ENCODE results near the gene WDSUB1.

WDSUB1 gene

DNA sequence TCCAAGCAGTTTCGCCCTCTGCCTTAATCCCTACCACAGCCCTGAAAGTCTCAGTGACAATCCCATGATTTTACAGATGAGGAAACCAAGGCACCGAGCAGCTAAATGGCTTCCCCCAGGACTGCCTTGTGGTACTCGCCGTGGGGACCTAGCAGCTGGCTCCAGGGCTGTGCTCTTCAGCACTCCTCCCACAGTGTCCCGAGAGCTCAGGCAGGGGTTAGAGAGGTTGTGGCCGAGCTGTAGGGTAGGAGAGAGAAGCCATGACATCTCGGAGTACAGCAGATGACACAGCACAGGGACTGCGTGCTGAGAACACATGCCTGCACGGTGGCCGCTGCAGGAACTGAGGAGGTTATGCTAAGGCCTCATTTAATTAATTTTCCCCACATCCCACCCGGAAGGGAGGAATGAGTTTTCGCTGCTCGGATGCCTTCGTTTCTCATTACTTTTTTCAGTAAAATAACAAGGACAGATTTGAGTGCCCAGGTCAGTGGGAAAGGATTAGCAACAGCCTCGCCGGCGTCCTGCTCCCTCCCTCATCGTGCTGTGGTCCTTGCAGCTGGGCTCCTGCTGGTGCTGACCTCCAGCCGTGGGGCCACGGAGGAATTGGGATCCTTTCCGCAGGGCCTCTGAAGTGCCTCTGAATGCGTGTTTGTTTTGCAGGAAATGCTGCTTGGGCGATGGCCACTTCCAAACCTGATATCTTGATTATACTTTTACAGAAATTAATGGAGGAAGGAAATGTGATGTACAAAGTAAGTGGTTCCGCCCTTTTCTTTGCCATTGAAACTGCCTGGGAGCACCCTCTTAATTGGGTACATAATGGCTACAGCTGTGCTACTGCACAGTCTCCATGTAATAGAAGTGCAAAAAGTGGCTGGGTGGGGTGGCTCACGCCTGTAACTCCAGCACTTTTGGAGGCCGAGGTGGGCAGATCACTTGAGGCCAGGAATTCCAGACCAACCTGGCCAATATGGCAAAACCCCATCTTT, 61.2 kb downstream of the WDSUB1 start:
- no peak for DNase-seq (ENCODE audit: low read depth)

DNA sequence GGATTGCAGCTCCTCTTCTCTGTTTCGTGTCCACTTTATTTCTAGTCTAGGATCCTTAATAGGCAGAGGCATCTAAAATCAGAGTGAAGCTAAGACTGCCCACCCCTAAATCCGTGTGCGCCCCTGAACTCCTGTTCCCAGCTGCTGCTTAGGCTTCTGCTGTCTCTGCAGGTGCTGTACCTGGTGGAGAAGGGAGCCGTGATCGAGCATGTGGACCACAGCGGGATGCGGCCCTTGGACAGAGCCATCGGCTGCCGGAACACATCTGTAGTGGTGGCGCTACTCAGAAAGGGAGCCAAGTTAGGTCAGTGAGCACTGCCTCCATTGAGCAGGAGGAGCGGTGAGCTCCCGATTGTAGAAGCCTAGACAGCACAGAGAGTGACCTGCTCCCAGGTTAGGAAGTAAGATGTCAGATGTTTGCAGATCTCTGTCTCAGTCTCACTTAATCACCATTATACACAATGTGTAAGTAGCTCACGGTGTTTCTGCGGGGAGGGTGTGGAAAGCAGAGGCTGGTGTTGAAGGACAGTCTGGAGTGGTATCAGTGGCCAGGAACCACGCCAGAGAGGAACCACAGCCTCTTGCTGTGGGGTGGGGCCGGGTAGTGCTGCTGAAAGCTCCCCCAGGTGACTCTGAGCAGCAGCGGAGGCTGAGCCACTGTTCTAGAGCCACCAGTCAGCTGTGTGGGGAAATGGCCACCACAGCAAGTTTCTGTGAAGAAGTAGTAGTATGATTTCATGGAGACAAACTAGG, 62.3 kb downstream of the WDSUB1 start:
- no peak for DNase-seq (ENCODE audit: low read depth)

DNA sequence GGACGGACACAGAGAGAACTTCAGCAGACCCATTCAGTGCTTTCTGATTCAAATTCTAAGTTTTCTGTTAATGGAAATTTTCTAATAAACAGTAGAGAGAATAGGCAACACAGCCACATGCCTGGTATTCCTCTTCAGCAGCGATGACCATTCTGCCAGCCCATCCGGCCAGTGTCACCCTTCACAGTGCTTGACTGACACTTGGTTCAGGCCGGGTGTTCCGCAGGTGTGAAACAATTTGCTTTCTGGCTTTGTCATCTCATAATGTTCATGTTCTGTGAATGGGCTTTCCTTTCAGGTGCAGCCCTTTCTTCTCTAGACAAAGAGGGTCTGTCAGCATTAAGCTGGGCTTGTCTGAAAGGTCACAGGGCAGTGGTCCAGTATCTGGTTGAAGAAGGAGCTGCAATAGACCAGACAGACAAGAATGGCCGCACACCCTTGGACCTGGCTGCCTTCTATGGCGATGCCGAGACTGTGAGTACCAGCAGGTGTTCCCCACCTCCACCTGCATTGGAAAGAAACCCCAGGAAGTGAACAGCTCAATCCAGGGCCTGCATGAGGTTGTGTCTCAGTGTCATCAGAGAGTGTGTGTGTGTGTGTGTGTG, 67.0 kb downstream of the WDSUB1 start:
- no peak for DNase-seq (ENCODE audit: low read depth)

DNA sequence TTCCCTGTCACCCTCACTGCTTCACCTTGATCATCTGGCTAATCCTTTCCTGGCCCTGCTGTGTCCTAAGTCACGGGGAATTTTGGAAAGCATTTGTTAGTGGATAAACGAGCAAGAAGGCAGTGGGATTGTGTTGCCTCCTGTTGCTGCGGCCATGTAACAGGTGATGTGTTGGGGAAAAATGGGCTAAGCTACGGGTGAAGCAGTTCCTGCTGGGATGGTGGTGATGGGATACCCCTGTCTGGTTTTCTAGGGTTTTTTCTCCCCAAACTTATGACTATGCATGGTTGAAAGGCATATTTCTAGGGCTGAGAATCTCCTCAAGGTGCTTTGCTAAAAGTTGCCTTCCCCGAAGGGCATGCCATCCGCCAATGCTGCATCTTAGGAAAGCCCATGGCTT, 68.1 kb downstream of the WDSUB1 start:
- DNase-seq (ENCODE audit: low read depth): no peak

DNA sequence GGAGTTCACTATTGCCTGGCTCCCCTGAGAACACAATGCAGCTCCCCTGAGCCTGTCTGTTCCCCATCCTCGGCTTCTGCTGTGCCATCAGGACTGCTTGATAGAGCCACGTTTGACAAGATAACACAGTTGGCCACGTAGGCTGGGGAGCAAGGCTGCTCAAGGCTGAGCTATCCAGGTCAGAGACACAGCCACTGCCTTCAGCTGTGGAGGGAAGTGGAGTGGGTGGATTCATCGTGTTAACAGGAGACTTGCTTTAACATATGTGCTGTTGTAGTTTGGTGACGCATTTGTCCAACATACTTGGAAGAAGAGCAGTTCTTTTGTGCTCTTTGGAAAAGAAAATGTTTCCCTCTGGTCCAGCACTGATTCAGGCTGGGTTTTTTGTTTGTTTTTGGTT, 68.8 kb downstream of the WDSUB1 start:
- no peak for DNase-seq (ENCODE audit: low read depth)

DNA sequence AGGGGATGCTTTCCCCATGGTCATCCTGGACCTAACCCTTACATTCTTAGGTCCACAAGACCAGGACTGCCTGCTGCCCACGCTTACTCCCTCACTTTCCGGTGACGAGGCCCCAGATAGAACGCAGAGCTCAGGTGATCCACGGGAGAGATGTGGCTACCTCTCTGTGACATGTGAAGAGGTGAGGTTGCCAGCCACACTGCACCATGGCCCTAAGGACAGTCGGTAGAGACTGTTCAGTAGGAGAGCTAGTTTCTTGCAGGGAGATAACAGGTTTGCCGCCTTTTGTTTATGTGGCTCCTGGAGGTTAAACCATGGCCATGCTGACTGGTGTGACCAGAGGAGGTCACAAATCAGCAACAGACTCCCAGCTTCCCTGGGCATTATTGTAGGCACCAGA, 71.4 kb downstream of the WDSUB1 start:
- DNase-seq (ENCODE audit: low read depth): no peak

DNA sequence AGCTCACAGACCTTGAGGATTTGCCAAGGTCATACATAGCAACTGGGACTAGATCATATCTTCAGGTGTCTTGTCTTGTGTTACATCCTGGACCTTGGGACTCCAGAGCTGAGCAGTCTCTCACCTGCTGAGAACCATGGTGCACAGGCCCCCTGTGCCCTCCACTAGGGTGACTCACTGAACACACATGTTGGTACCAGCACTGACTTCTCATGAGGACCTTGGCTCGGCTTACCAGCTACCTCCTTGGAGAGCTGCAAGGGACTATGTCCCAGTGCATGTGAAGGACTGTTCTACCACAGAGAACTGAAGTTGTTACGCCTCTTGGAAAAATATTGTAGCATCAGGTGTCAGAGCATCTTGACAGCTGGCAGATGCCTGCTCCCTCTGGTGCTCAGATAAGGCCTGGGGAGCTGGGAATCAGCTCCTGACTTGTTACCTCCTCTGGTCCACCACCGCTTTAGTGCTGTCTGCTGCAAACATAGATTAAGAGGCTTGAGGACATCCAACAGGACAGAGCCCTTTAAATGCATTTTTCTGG, 72.1 kb downstream of the WDSUB1 start:
- no peak for DNase-seq (ENCODE audit: low read depth)

DNA sequence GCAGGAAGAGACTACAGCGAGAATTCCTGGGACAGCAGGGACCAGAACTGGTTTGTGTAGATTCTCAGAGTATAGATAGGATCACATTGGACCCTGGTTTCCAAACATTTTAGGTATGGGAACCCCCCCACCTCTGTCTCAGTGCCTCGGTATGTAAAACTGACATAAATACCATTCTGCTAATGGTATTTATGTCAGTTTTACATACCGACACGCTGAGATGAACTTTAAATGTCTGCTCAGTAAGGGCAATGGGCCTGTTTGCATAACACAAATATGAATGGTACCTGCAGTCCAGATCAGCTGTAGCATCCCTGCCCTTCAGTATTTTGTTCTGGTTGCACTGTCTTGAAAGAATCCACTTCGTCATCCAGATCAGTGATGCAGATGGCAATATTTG, 73.2 kb downstream of the WDSUB1 start:
- DNase-seq (ENCODE audit: low read depth): no peak

DNA sequence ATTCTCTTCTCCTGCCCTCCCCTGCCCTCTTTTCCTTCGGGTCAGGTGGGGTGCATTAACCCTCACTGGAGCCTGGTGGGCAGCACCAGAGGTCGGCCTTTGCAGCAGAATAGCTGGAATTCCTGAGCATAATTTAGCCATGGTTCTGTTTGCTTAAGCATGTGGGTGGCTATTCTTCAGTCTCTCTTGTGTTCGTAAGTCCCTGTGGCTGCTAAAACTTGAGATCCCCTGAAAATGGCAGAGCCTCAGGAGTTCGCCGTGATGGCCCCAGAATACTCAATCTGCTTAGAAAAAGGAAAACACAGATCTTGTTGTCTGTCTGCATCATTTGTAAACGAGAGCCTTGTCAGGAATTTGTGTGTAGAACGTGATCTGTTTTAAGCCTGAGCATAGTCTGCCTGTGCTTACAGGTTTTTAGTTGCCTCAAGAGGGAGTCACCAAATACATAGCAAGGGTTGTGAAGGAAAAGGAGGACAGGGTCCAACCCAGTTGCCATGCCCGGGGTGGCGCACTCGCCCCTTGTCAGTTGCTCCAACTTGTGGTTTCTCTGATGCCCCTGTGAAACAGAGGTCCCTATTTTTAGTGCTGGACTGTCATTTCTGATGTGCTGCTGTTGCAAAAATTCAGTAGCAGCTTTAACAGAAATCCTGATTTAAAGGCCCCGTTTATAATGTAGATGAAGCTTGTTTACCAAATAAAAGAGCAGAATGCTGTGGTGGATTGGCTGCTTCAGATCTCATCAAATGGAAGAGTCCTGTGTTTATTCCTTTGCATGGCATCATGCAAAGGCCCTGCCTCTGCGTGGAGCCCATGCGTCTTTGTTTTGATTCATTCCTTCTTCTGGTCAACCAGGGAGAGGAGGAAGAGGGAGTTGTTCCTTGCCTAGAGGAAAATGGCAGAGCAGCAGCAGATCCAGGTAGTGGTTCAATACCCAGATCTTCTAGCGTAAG, 74.8 kb downstream of the WDSUB1 start:
- no peak for DNase-seq (ENCODE audit: low read depth)

DNA sequence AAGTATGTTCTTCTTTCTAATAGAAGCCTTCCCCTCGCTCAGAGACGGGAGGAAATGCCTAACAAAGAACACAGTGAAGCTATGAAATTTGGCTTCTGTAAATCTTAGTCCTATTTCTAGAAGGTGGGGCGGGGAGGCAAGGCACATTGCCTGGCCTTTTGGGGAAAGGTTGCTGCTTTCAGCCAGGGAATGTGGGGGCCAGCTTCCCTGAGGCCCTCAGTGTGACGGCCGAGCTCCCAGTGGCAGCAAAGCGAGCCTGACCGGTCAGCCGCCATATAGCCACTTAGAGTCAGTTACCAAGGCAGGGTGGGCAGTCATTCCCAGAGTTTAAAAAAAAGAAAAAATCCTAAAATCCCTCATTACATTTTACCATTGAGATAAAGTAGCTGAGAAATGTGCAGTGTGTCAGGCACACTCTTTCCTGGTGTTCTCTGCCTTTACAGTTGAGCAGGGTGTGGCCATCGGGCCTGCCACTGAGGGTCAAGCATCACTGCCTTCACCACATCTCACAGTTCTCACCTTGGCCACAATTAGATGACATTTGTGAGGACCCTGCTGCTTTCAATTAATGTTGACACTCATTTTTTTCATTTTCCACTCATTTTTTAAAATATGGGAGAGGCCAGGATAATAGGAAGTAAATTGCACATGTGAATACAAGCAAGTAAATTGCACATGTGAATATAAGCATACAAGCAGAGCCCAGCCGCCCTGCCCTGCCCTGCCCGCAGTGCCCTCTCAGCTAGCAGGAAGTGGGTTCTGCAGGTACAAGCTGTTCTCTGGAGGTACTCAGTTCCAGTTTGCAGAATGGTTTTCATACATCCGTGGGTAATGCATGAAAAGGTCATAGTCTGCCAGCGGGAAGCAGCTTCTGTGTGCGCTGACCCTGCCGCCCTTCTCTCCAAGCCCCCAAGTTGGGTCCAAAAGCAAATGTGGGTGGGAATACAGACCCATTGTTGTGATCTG, 76.9 kb downstream of the WDSUB1 start:
- DNase-seq (ENCODE audit: low read depth): no peak

DNA sequence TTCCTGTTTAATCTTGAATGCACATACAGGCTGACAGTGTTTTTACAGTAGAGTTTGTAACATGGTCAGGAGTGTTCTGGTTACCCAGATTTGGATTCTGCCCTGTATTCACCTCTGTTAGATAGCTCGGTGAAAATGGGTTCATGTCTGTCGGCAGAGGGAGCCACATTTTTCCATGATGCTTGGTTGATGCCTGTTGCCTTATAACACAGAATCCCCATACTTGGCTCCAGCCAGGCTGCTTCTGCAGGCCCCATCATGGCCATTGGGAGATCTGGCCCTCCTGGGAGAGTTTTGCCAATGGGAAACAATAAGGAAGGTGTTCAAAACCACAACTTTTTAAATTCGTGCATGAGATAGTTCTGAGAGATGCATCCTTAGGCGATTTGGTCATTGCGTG, 78.1 kb downstream of the WDSUB1 start:
- DNase-seq (ENCODE audit: low read depth): no peak

DNA sequence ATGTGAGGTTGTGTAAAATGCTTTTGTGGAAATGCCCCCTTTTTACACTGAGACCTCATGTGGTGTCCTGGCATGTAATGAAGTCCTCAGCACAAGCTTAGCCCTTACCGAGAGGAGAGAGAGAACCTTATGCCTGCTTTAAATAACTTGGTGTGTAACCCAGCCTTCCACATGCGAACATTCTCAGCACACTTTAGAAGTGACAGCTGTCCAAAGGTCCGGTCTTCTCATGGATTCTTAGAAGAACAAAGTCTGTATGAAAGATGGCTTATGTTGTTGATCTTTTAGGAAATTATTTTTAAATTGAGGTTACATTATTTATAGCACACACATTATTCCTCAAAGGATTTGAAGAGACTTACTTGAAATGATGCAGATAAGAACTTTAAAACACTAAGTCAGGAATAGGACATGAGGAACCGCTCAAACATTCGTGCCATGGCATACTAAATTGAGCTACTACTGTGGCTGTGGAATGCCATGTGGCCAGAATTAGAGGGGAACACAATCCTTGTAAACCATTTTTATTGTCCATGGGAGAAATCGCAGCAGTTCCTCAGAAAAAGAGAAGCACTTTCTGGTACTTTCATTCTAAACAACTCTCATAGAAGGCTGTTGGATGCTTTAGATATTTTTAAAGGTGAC, 79.6 kb downstream of the WDSUB1 start:
- DNase-seq (ENCODE audit: low read depth): no peak

DNA sequence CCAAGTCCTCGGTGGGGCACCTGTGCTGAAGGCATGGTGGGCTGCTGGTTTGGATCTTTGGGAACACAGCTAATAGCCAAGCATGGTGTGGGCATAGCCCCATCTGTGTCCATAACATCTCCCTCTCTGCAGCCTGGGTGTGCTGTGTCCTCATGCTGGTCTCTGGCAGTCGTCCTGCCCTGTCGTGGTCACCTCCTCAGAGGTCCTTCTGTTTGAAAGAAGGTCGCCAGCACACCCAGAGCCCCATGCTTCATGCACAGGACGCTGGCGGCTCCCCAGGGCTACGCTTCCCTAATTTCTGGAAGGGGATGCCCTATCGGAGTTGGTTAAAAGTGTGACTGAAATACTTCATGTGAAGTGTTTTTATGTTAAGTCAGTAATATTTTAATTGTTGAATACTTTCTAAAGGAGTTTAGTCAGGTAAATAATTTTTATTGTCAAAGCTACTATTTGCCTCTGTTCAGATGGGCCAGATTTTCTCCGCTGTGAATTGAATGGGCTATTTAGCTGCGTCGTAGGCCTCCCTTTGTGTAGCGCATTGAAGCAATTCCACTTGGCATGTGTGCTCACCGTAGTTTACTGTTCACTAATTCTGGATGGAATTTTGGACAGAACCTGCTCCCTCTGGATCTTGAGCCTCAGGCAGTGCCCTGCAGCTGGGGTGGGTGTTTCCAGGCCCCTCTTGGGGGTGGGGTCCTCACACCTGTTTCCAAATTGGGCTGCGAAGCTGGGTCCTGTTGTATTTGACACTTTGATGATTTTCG, 81.9 kb downstream of the WDSUB1 start:
- DNase-seq (ENCODE audit: low read depth): no peak

DNA sequence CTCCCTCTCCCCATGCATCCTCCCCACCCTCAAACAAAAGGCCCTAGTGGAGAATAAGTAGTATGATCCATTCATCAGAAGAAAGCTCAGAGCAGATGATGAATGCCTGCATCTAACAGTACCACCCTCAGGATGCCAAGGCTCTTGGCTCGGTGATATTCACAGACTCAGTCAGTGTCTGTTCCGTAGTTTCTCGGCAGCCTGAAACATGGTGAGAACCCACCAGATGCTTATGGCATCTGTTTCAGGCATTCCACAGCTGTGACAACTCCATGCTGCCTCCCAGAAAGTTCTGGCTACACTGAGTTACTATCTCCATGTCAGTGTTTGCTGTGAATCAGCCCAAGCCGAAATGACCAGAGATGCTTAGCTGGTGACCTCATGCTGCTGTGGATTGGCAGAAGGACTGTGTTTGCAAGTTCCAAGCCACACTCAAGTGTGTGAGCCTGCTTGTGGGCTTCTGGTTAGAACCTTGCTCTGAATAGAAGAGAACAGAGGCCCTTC, 83.9 kb downstream of the WDSUB1 start:
- DNase-seq (ENCODE audit: low read depth): no peak

DNA sequence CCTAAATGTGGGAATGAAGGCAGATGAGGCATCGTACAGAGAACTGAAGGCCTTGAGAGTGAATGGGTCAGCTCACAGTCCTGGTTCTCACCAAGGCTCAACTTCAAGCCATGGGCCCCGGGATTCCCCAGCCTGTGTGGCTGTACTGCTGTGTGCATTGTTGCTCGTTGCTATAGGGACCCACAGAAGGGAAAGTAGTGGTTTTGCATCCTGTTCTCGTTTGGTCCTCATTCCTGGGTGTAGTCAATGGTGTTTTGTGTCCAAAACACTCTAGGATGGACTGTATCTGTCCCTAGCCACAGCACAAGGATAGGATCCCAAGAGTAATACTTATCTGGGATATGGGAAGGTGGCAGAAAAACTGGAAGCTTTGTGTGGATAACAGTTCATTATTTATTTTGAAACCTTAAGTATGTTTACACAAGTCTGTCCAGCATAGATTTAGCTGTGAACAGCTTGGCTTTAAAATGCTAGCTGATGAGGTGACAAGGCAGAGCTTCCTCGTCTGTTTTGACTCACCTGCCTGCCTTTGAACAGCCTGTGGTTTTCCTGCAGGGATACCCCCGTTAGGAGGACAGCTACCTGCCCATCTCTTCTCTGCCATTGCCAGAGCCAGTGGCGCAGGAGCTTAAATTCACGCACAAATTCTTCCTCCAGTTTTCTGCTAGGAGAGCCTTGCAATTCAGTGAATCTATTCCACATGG, 85.0 kb downstream of the WDSUB1 start:
- DNase-seq (ENCODE audit: low read depth): no peak

DNA sequence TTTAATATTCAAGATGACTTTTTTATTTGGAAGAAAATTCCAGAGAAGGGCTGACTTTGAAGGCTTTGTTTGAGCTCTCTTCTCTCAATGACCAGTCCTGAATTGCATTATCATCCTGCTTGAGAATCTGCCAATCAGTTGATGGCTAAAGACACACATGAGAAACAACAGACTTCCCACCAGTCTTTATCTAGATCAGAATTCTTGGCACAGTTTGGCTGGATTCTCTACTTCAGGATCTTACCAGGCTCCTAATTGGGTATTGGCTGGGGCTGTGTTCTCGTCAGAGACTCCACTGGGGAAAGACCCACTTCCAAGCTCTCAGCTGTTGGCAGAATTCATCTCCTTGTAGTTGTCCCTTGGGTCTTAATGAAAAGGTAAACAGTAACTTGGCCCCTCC, 86.0 kb downstream of the WDSUB1 start:
- DNase-seq (ENCODE audit: low read depth): no peak

DNA sequence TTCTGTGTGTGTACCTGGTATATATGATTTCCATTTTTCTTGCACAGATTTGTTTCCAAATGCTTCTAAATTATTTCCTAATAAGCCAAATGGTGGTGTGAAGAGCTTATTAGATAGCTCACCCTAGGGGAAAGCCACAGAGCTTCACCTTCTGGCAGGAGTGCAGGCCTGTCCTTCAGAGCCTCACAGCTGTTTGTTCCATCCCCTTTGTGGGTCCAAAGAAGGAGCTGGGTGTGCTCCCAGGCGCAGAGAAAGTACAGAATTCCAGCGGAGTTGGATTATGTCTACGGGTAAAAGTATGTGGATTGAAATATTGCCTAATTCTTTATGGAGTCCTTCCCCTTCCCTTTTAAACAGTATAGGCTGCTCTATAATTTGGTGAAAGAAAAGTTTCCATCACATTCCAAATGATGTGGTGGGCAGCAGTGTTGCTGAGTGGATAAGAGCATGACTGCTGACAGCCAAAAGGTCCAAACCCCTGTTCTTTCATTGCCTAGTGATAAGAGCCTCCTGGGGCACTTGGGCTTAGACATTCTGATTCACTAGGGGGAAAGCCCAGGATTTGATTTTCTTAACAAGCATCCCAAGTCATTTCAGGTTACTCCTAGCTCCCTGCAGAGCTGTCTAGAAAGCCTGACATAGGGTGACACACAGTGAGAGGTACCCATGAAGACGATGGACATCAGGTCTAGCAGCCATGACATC, 86.6 kb downstream of the WDSUB1 start:
- no peak for DNase-seq (ENCODE audit: low read depth)
